IMR-90 (cell line): ENCODE measurements around the gene RAB6D. TPM values are rescaled to one million over a fixed set of nuclear protein-coding genes. Genes with fewer than 3 reads are reported as not detected.
"Not testable (repeated sequence)": the region's sequence is repeated elsewhere in the genome, so short reads cannot be mapped to it uniquely, and the experiment has no call there.

Experiments
- ATAC-seq: fragments of 200-7000 bp; cut with Tn5 transposase; 2 replicates; pipeline ENCODE4 v1.9.1; 2020; ENCODE audit warnings: low read depth, mild to moderate bottlenecking, moderate library complexity
- BruUV-seq: library from RNA; stranded (reverse); fragments of 400-500 nt; replicated peaks from 2 replicates; lab custom pipeline; 2021; lab: Mats Ljungman, UMichigan
- CTCF ChIA-PET: fragments of 300-600 bp; formaldehyde crosslinking; extraction: SDS; loops from one replicate; lab custom pipeline; 2021; ENCODE audit warnings: antibody characterized with exemption; lab: Yijun Ruan, JAX
- POLR2A ChIA-PET: fragments of 300-600 bp; sonication (Branson Sonifier 250); formaldehyde crosslinking; loops from one replicate; lab custom pipeline; 2022; ENCODE audit warnings: antibody characterized with exemption; ENCODE audit not compliant: unreplicated experiment; lab: Charles Lee
- DNase-seq: peaks from one replicate; pipeline ENCODE4 v3.0.0; 2013
- H2AFZ ChIP-seq: replicated peaks from 2 replicates; pipeline ENCODE3; 2013; ENCODE audit warnings: low read length, mild to moderate bottlenecking; ENCODE audit not compliant: poor library complexity
- H2AK5ac ChIP-seq: 2 replicates; pipeline ENCODE4 v1.6.1; 2013; ENCODE audit warnings: low read depth, low read length, inconsistent platforms
- H2AK9ac ChIP-seq: replicated peaks from 2 replicates; pipeline ENCODE3; 2013; ENCODE audit warnings: mild to moderate bottlenecking, low read depth, low read length, moderate library complexity; ENCODE audit not compliant: poor library complexity
- H2BK120ac ChIP-seq: 2 replicates; pipeline ENCODE4 v1.6.1; 2013; ENCODE audit warnings: low read depth, low read length, inconsistent platforms
- H2BK15ac ChIP-seq: 3 replicates; pipeline ENCODE4 v1.6.1; 2013; ENCODE audit warnings: low read depth, low read length, inconsistent platforms
- H2BK20ac ChIP-seq: 2 replicates; pipeline ENCODE4 v1.6.1; 2013; ENCODE audit warnings: low read depth, mild to moderate bottlenecking, inconsistent platforms, low read length, moderate library complexity
- H2BK5ac ChIP-seq: 2 replicates; pipeline ENCODE4 v1.6.1; 2013; ENCODE audit warnings: mild to moderate bottlenecking, low read depth, low read length, inconsistent platforms; ENCODE audit not compliant: poor library complexity, severe bottlenecking
- H3K14ac ChIP-seq: replicated peaks from 2 replicates; pipeline ENCODE4 v1.6.1; 2013; ENCODE audit warnings: low read depth, low read length, inconsistent platforms
- H3K18ac ChIP-seq: 2 replicates; pipeline ENCODE4 v1.6.1; 2013; ENCODE audit warnings: low read depth, low read length, control low read depth
- H3K23ac ChIP-seq: 2 replicates; pipeline ENCODE4 v1.6.1; 2013; ENCODE audit warnings: low read depth, low read length, inconsistent platforms
- H3K27ac ChIP-seq: 2 replicates; pipeline ENCODE4 v1.5.1; 2013; ENCODE audit warnings: mild to moderate bottlenecking, control low read depth, low read length; ENCODE audit not compliant: insufficient read depth
- H3K27me3 ChIP-seq: 2 replicates; pipeline ENCODE4 v1.6.1; 2013; ENCODE audit warnings: low read length; ENCODE audit not compliant: control insufficient read depth, insufficient read depth
- H3K36me3 ChIP-seq: 2 replicates; pipeline ENCODE4 v1.6.1; 2013; ENCODE audit warnings: low read length, mixed read lengths; ENCODE audit not compliant: control insufficient read depth, insufficient read depth
- H3K4ac ChIP-seq: 2 replicates; pipeline ENCODE4 v1.6.1; 2013; ENCODE audit warnings: low read depth, low read length, inconsistent platforms
- H3K4me1 ChIP-seq: 2 replicates; pipeline ENCODE4 v1.6.1; 2013; ENCODE audit warnings: low read length, mixed read lengths; ENCODE audit not compliant: control insufficient read depth, insufficient read depth
- H3K4me2 ChIP-seq: 2 replicates; pipeline ENCODE4 v1.6.1; 2013; ENCODE audit warnings: low read depth, mild to moderate bottlenecking, control low read depth, low read length, moderate library complexity
- H3K4me3 ChIP-seq: 2 replicates; pipeline ENCODE4 v1.5.1; 2013; ENCODE audit warnings: low read depth, mild to moderate bottlenecking, control low read depth, low read length, moderate library complexity; ENCODE audit not compliant: insufficient read depth
- H3K56ac ChIP-seq: 2 replicates; pipeline ENCODE4 v1.6.1; 2013; ENCODE audit warnings: low read length, inconsistent platforms; ENCODE audit not compliant: insufficient read depth; ENCODE audit errors: extremely low read depth
- H3K79me1 ChIP-seq, 2 experiments: 2 replicates each; pipeline ENCODE4 v1.6.1; 2013; ENCODE audit warnings: low read length in 2 of 2, inconsistent platforms in 1 of 2, low read depth in 1 of 2
- H3K9ac ChIP-seq: 2 replicates; pipeline ENCODE4 v1.6.1; 2013; ENCODE audit warnings: low read depth, low read length, control low read depth
- H3K9me1 ChIP-seq: 2 replicates; pipeline ENCODE4 v1.6.1; 2013; ENCODE audit warnings: low read length, inconsistent platforms; ENCODE audit not compliant: insufficient read depth
- H3K9me3 ChIP-seq: 2 replicates; pipeline ENCODE4 v1.6.1; 2013; ENCODE audit warnings: low read length; ENCODE audit not compliant: control insufficient read depth, insufficient read depth
- H4K20me1 ChIP-seq: 2 replicates; pipeline ENCODE4 v1.6.1; 2013; ENCODE audit warnings: low read length, inconsistent platforms; ENCODE audit not compliant: insufficient read depth
- H4K5ac ChIP-seq: 2 replicates; pipeline ENCODE4 v1.6.1; 2013; ENCODE audit warnings: mild to moderate bottlenecking, low read depth, low read length, control low read depth
- H4K8ac ChIP-seq, 2 experiments: 2 replicates each; pipeline ENCODE4 v1.6.1; 2013; ENCODE audit warnings: low read depth in 2 of 2, low read length in 2 of 2, control low read depth in 1 of 2, inconsistent platforms in 1 of 2
- H4K91ac ChIP-seq: 2 replicates; pipeline ENCODE4 v1.6.1; 2013; ENCODE audit warnings: low read depth, low read length, inconsistent platforms; ENCODE audit not compliant: insufficient read depth
- WGBS, 2 experiments: methylation state at CpG; one replicate each; pipeline versions ENCODE4 v1.1.5 to v1.1.7; 2013; ENCODE audit warnings: missing lambda C conversion rate in 2 of 2; ENCODE audit not compliant: insufficient read length in 1 of 2; ENCODE audit errors: extremely low coverage in 2 of 2; 5-methylcytosine and 5-hydroxymethylcytosine counted together
- dilution Hi-C: fragments of 300-500 bp; cut with HindIII; formaldehyde crosslinking; loops from one replicate; pipeline ENCODE4 v1.14.3; 2018; ENCODE audit warnings: low sequenced_read_pairs; ENCODE audit not compliant: unreplicated experiment
- in situ Hi-C: fragments of 300-500 bp; cut with MboI; formaldehyde crosslinking; loops from 3 replicates; pipeline ENCODE4 v1.14.3; 2019; ENCODE audit warnings: low sequenced_read_pairs, inconsistent platforms, mixed read lengths
- intact Hi-C: fragments of 100-400 bp; cut with micrococcal nuclease; formaldehyde crosslinking; loops from 2 replicates; pipeline ENCODE4 v1.10.0; 2022
- polyA plus RNA-seq, 3 experiments: library from polyadenylated mRNA; depleted of rRNA; stranded (reverse); fragments of >200 nt; gene quantifications; 2 replicates each; pipeline ENCODE4 v1.2.3, GENCODE V29; 2012; ENCODE audit warnings: low replicate concordance in 1 of 3
- total RNA-seq: library from RNA; depleted of rRNA; stranded (reverse); fragments of >200 nt; gene quantifications from 2 replicates; pipeline ENCODE4 v1.2.3, GENCODE V29; 2012

RAB6D gene
- total and polyA plus RNA-seq, 2 of the 4 experiments (the other 2 are of a cell fraction) = not detected

- CTCF ChIA-PET, H2BK15ac ChIP-seq, BruUV-seq, H3K36me3 ChIP-seq, intact Hi-C loops, POLR2A ChIA-PET, H3K9me1 ChIP-seq, H3K4me2 ChIP-seq, H3K14ac ChIP-seq, H2AFZ ChIP-seq, H3K4me3 ChIP-seq, H2AK9ac ChIP-seq, DNase-seq, in situ Hi-C loops, H3K4me1 ChIP-seq, H3K79me1 ChIP-seq, H3K9me3 ChIP-seq, H2BK5ac ChIP-seq, H3K27ac ChIP-seq, H3K18ac ChIP-seq, ATAC-seq, H3K4ac ChIP-seq, H4K5ac ChIP-seq, H2BK120ac ChIP-seq, H4K20me1 ChIP-seq, H3K56ac ChIP-seq, H4K91ac ChIP-seq, dilution Hi-C loops, H4K8ac ChIP-seq, H3K9ac ChIP-seq, H2BK20ac ChIP-seq, H2AK5ac ChIP-seq, H3K23ac ChIP-seq, H3K27me3 ChIP-seq: not testable (repeated sequence)
- no CpG with 5 or more reads among the region's 9 CpGs for WGBS, 2 experiments
These were observed 26.6 kb upstream of the RAB6D start for GRCh38 chr2:131390495-131391130.
